CD4-positive, alpha-beta memory T cell (primary cell): ENCODE measurements around the gene DAB2IP. TPM values are rescaled to one million over a fixed set of nuclear protein-coding genes. Genes with fewer than 3 reads are reported as not detected.

Source experiments
- CTCF ChIA-PET: fragments of 350-600 bp; sonication (Branson Sonifier 250); formaldehyde crosslinking; loops from one replicate; lab custom pipeline; 2021; ENCODE audit warnings: inconsistent platforms; ENCODE audit not compliant: partially characterized antibody; lab: Charles Lee
- POLR2A ChIA-PET: fragments of 350-600 bp; sonication (Branson Sonifier 250); formaldehyde crosslinking; loops from one replicate; lab custom pipeline; 2021; ENCODE audit not compliant: partially characterized antibody; lab: Charles Lee
- DNase-seq, 5 donors: peaks; one replicate each; pipeline versions ENCODE4 v3.0.0 to v3.0.0-alpha.2; 2020 to 2022; ENCODE audit warnings: mixed read lengths in 1 of 5
- H3K27ac ChIP-seq: one replicate; pipeline ENCODE4 v1.7.0; 2013; ENCODE audit warnings: low read depth, low read length
- H3K27me3 ChIP-seq: 2 replicates; pipeline ENCODE4 v1.7.0; 2013; ENCODE audit warnings: mild to moderate bottlenecking, low read length, moderate library complexity; ENCODE audit not compliant: insufficient read depth
- H3K36me3 ChIP-seq: 2 replicates; pipeline ENCODE4 v1.7.0; 2013; ENCODE audit warnings: mild to moderate bottlenecking, low read length, moderate library complexity; ENCODE audit not compliant: insufficient read depth
- H3K4me1 ChIP-seq: 2 replicates; pipeline ENCODE4 v1.7.0; 2013; ENCODE audit warnings: mild to moderate bottlenecking, low read length, moderate library complexity; ENCODE audit not compliant: insufficient read depth
- H3K4me3 ChIP-seq, 2 donors: one replicate each; pipeline ENCODE4 v1.7.0; 2013; ENCODE audit warnings: low read length in 2 of 2, mild to moderate bottlenecking in 1 of 2
- H3K9me3 ChIP-seq, 2 donors: one replicate each; pipeline ENCODE4 v1.7.0; 2013; ENCODE audit warnings: low read length in 2 of 2, control low read depth in 1 of 2; ENCODE audit not compliant: control insufficient read depth in 1 of 2
- H3K27ac Mint-ChIP-seq, 7 donors: one replicate each; pipeline ENCODE4 v1.8.0; 2020 to 2021; ENCODE audit warnings: mixed read lengths in 7 of 7, mild to moderate bottlenecking in 6 of 7, inconsistent platforms in 3 of 7, moderate library complexity in 3 of 7
- H3K27me3 Mint-ChIP-seq, 2 donors: one replicate each; pipeline ENCODE4 v1.8.0; 2020 to 2021; ENCODE audit warnings: mixed read lengths in 2 of 2
- H3K36me3 Mint-ChIP-seq, 2 donors: one replicate each; pipeline ENCODE4 v1.8.0; 2020 to 2021; ENCODE audit warnings: mixed read lengths in 2 of 2, inconsistent platforms in 1 of 2, mild to moderate bottlenecking in 1 of 2
- H3K4me1 Mint-ChIP-seq, 4 donors: one replicate each; pipeline ENCODE4 v1.8.0; 2020 to 2021; ENCODE audit warnings: mixed read lengths in 4 of 4, mild to moderate bottlenecking in 1 of 4
- H3K4me3 Mint-ChIP-seq, 8 donors: one replicate each; pipeline ENCODE4 v1.8.0; 2020 to 2021; ENCODE audit warnings: mixed read lengths in 8 of 8, mild to moderate bottlenecking in 7 of 8, moderate library complexity in 6 of 8, inconsistent platforms in 3 of 8
- H3K9me3 Mint-ChIP-seq, 8 donors: one replicate each; pipeline ENCODE4 v1.8.0; 2020 to 2021; ENCODE audit warnings: mixed read lengths in 8 of 8, mild to moderate bottlenecking in 5 of 8, inconsistent platforms in 3 of 8, moderate library complexity in 1 of 8
- intact Hi-C: fragments of 100-400 bp; cut with micrococcal nuclease; formaldehyde crosslinking; loops from one replicate; pipeline ENCODE4 v1.15.1; 2023
- polyA plus RNA-seq, 2 donors: library from polyadenylated mRNA; unstranded; fragments of 300-500 nt; fragmentation: Illumina TruSeq; gene quantifications; one replicate each; pipeline ENCODE4 v1.2.3, GENCODE V29; 2021
- total RNA-seq, 2 experiments: library from RNA; stranded (reverse); gene quantifications; one replicate each; pipeline ENCODE4 v1.2.3, GENCODE V29; 2021

The DAB2IP gene
- total and polyA plus RNA-seq, 4 experiments from 2014 or later = not detected

DNA sequence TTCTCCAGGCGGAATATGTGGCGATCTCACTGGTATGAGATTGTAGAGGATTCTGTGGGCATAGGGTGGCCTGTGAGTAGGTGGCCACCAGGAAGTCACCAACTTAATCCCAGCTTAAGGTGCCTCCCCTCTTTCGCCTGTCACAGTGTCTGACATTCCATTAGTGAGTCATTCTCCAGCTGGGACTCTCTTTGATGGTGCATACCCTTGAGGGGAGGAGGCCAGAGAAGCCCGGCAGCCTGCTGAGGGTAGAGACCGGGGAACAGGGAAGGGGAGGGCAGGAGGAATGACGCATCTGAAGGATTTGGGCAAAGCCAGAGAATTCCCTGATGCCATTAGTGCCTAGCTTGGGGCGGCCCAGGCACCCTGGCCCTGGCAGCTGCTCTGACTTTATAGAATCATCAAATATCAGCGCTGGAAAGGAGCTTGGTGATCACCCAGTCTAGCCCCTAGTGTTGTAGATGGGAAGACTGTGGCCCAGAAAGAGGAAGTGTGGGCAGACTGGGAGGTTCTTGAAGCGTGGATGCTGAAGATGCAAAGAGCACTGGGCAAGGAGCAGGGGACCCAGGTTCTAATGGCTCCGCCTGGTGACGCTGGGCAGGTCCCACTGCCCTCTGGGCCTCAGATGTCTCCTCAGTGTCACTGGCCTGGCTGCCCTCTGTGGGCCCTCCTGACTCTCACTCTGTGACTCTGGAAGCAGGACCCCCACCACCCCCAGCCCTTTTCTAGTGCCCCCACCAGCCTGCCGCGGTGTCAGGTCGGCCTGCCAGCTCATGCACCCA is 41.4 kb downstream of the DAB2IP start:
- Mint-ChIP-seq H3K4me3 (no peak overlapping the region), H3K9me3 (no peaks in the 10 kb centered on the region), H3K27ac (no peak overlapping the region), H3K4me1 (peaks cover 1 to 10% (median 4%) of the 10 kb centered on the region in 4 donors), H3K36me3 (no peaks in the 10 kb centered on the region), H3K27me3 (peaks cover 14 to 15% of the 10 kb centered on the region in 2 donors)
- Histone ChIP-seq H3K4me1 (no peaks in the 10 kb centered on the region), H3K27me3 (no peaks in the 10 kb centered on the region), H3K4me3 (no peak overlapping the region), H3K9me3 (no peaks in the 10 kb centered on the region), H3K27ac (no peak overlapping the region), H3K36me3 (no peaks in the 10 kb centered on the region)
- DNase-seq = no peak
- ChIA-PET POLR2A (no interaction called here), CTCF (no interaction called here)
- intact Hi-C loops = no loop called here

DNA sequence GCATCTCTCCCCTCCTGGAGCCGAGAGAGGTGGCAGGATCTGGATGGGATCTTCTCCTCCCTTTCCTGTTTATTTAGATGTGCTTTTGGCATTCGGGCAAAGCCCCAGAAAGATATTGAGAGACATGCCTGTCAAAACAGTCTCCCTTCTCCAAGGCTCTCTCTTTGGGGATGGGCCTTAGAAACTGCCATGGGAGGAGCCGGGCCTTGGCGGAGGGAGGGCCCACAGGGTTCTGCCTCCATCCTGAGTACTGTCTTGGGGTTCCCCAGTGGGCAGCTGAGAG is 41.9 kb downstream of the DAB2IP start:
- intact Hi-C loops = no loop called here
- no peaks in the 10 kb centered on the region for H3K9me3 Mint-ChIP-seq
- no peak overlapping the region for H3K4me3 Mint-ChIP-seq
- Histone ChIP-seq H3K4me1 (peaks cover 4% of the 10 kb centered on the region), H3K36me3 (no peaks in the 10 kb centered on the region), H3K4me3 (no peak overlapping the region), H3K9me3 (no peaks in the 10 kb centered on the region), H3K27ac (no peak overlapping the region), H3K27me3 (peaks cover 5% of the 10 kb centered on the region)
- DNase-seq = no peak
- H3K4me1 Mint-ChIP-seq = peaks cover 1 to 10% (median 4%) of the 10 kb centered on the region in 4 donors
- ChIA-PET POLR2A (no interaction called here), CTCF (no interaction called here)
- no peaks in the 10 kb centered on the region for H3K36me3 Mint-ChIP-seq
- H3K27me3 Mint-ChIP-seq = peaks cover 18 to 20% of the 10 kb centered on the region in 2 donors
- no peak overlapping the region for H3K27ac Mint-ChIP-seq

DNA sequence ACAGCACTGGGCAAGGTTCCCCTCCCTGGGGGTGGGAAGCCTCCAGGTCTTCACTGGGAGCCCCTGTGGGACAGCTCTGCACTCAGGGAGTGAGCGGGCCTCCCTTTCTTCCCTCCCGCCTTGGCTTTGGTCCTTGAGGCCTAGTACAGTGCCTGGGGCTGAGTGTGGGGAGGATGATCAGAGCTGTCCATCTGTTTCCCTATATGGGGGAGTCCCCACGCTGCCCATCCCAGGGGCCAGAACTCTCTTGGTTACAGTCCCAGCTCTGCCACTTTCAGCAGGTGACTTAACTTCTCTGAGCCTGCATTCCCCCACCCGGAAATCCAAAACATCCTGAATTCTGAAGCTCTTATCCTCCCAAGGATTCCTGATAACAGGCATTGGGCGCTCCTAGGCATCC is 42.6 kb downstream of the DAB2IP start:
- H3K27me3 Mint-ChIP-seq = peaks cover 18 to 20% of the 10 kb centered on the region in 2 donors
- no peak overlapping the region for H3K4me3 Mint-ChIP-seq
- no peaks in the 10 kb centered on the region for H3K9me3 Mint-ChIP-seq
- intact Hi-C loops = no loop called here
- no peaks in the 10 kb centered on the region for H3K9me3 ChIP-seq
- no peaks in the 10 kb centered on the region for H3K36me3 Mint-ChIP-seq
- no peak for DNase-seq
- H3K27ac Mint-ChIP-seq = no peak overlapping the region
- peaks cover 7% of the 10 kb centered on the region for H3K27me3 ChIP-seq
- peaks cover 1 to 10% (median 4%) of the 10 kb centered on the region in 4 donors for H3K4me1 Mint-ChIP-seq
- no peak overlapping the region for H3K27ac ChIP-seq
- H3K36me3 ChIP-seq = no peaks in the 10 kb centered on the region
- no peak overlapping the region for H3K4me3 ChIP-seq
- peaks cover 7% of the 10 kb centered on the region for H3K4me1 ChIP-seq
- ChIA-PET POLR2A (no interaction called here), CTCF (no interaction called here)

GRCh38 chr9:121694600-121694999 is 43.2 kb downstream of the DAB2IP start:
- no peak overlapping the region for H3K27ac ChIP-seq
- peaks cover 1 to 10% (median 4%) of the 10 kb centered on the region in 4 donors for H3K4me1 Mint-ChIP-seq
- no peaks in the 10 kb centered on the region for H3K36me3 Mint-ChIP-seq
- ChIA-PET CTCF (no interaction called here), POLR2A (no interaction called here)
- H3K36me3 ChIP-seq = no peaks in the 10 kb centered on the region
- intact Hi-C loops = no loop called here
- H3K27me3 Mint-ChIP-seq = peaks cover 18 to 20% of the 10 kb centered on the region in 2 donors
- no peak overlapping the region for H3K4me3 Mint-ChIP-seq
- H3K4me1 ChIP-seq = peaks cover 7% of the 10 kb centered on the region
- no peaks in the 10 kb centered on the region for H3K9me3 ChIP-seq
- no peaks in the 10 kb centered on the region for H3K9me3 Mint-ChIP-seq
- no peak overlapping the region for H3K4me3 ChIP-seq
- no peak overlapping the region for H3K27ac Mint-ChIP-seq
- H3K27me3 ChIP-seq = peaks cover 7% of the 10 kb centered on the region
- DNase-seq = no peak

DNA sequence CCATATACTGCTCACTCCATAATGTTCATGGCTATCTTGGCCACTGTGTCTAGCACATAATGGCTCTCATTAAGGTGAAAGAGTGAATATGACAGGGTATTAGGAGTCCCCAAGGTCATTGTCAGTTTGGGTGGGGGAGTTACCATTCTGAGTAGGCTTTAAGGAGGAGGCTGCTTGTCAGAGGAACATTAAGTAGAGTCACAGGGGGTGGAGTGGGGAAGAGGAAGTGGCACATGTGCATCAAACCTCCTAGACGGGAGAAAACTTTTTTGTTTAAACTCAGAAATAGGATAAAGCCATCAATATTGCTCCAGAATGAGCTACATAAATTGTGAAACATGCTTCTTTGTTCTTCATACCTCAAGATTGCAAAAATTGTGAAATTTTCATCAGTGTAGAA is 45.5 kb downstream of the DAB2IP start:
- H3K36me3 Mint-ChIP-seq = no peaks in the 10 kb centered on the region
- DNase-seq = no peak
- Histone ChIP-seq H3K9me3 (no peaks in the 10 kb centered on the region), H3K27ac (no peak overlapping the region), H3K36me3 (no peaks in the 10 kb centered on the region), H3K4me1 (peaks cover 12% of the 10 kb centered on the region), H3K27me3 (peaks cover 14% of the 10 kb centered on the region), H3K4me3 (no peak overlapping the region)
- ChIA-PET POLR2A (no interaction called here), CTCF (interaction anchor here (0.7 kb wide), 1 partner anchor 12 kb away, joined by 3 read pairs; no protein-coding TSS in a partner anchor)
- peak overlapping the region in 6 of 8 donors; percentile 1 to 41 (median 18) for H3K4me3 Mint-ChIP-seq
- no peaks in the 10 kb centered on the region for H3K9me3 Mint-ChIP-seq
- H3K27me3 Mint-ChIP-seq = peaks cover 22 to 31% of the 10 kb centered on the region in 2 donors
- intact Hi-C loops = no loop called here
- H3K27ac Mint-ChIP-seq = peak overlapping the region in 1 of 7 donors; percentile 30
- H3K4me1 Mint-ChIP-seq = peaks cover 1 to 10% (median 7%) of the 10 kb centered on the region in 4 donors

GRCh38 chr9:121698627-121699570 is 47.5 kb downstream of the DAB2IP start:
- H3K27me3 Mint-ChIP-seq = peaks cover 24 to 37% of the 10 kb centered on the region in 2 donors
- Histone ChIP-seq H3K27ac (no peak overlapping the region), H3K36me3 (no peaks in the 10 kb centered on the region), H3K4me3 (no peak overlapping the region), H3K27me3 (peaks cover 14% of the 10 kb centered on the region), H3K4me1 (peaks cover 12% of the 10 kb centered on the region), H3K9me3 (no peaks in the 10 kb centered on the region)
- no peak overlapping the region for H3K27ac Mint-ChIP-seq
- peak in 3 of 5 donors; percentile 9 to 20 (median 16) for DNase-seq
- H3K4me3 Mint-ChIP-seq = peak overlapping the region in 2 of 8 donors; percentile 65 to 73
- no peaks in the 10 kb centered on the region for H3K9me3 Mint-ChIP-seq
- H3K4me1 Mint-ChIP-seq = peaks cover 1 to 10% (median 7%) of the 10 kb centered on the region in 4 donors
- ChIA-PET POLR2A (no interaction called here), CTCF (no interaction called here)
- H3K36me3 Mint-ChIP-seq = no peaks in the 10 kb centered on the region
- intact Hi-C loops = no loop called here

DNA sequence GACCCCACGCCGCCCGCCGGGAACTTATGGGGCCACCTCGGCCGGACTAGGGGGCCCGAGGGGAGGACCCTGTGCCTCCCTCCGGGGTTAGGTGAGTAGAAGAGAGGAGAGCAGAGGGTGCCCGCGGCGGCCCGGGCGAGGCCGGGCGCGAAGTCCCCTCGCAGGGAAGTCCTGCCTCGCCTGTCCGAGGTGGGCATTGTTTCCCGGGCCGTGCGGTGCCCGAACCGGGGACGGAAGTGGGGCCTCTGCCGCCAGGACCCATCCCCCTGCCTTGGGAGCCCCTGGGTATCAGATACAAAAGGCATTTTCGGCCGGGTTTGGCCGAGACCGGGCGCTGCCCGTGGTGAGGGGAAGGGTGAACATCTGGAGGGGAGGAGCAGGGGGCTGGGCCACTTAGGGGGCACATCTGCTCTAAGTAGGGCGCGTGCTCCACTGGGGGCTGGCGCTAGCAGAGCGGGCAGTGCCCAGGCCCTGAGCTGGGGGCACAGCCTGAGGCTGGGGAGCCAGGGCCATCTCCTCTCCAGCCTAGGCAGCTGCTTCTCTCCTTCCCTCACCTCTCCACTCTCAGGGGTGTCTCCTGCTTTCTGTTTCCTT is 48.2 kb downstream of the DAB2IP start:
- H3K27me3 Mint-ChIP-seq = peaks cover 24 to 39% of the 10 kb centered on the region in 2 donors
- intact Hi-C loops = no loop called here
- CTCF ChIA-PET = no interaction called here

More for the DNA sequence above, 48.2 kb downstream of the DAB2IP start:
- Mint-ChIP-seq H3K36me3 (no peaks in the 10 kb centered on the region), H3K9me3 (no peaks in the 10 kb centered on the region), H3K4me1 (peaks cover 1 to 10% (median 7%) of the 10 kb centered on the region in 4 donors), H3K27ac (no peak overlapping the region), H3K4me3 (peak overlapping the region in 4 of 8 donors; percentile 44 to 67 (median 54))
- DNase-seq = no peak
- Histone ChIP-seq H3K36me3 (no peaks in the 10 kb centered on the region), H3K4me1 (peaks cover 12% of the 10 kb centered on the region), H3K27ac (no peak overlapping the region), H3K27me3 (peaks cover 14% of the 10 kb centered on the region), H3K4me3 (no peak overlapping the region), H3K9me3 (no peaks in the 10 kb centered on the region)
- POLR2A ChIA-PET = no interaction called here
